GM12892 (cell line): Measurements from ENCODE around the gene KCND1.

Experiments used
- POLR2A ChIP-seq: IDR thresholded peaks from 2 replicates; pipeline ENCODE4 v1.6.1; 2011; ENCODE audit warnings: low read depth, low read length, control low read depth
- POLR2AphosphoS5 ChIP-seq: IDR thresholded peaks from 2 replicates; pipeline ENCODE4 v1.6.1; 2011; ENCODE audit warnings: low read depth, low read length, control low read depth

DNA sequence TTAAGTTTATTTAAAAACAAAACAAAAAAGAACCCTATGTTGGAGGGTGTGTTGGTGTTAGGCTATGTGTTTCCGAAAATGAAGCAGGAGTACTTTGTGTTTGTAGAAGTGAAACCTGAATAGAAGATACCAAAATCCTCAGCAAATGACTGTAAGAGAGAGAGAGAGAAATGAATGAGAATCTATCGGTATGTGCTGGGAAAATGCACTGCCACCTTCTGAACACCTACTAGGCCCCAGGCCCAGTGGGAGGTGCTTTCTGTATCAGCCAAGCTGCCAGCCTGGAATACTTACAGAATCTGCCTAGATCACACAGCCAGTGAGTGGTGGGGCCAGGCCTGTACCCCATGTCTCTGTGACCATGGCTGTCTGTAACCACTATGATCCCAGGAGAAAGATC is 37.9 kb downstream of the KCND1 start:
- no peak for TF ChIP-seq POLR2A
- no peak for TF ChIP-seq POLR2AphosphoS5
